GM12801 (cell line): ENCODE results near the gene MAST4.

ENCODE experiments used
- CTCF ChIP-seq: IDR thresholded peaks from one replicate; pipeline ENCODE4 v1.5.1; 2011; ENCODE audit warnings: control low read depth; ENCODE audit not compliant: insufficient read length; ENCODE audit errors: extremely low read depth

Gene MAST4

GRCh38 chr5:67006500-67006848 is 410.3 kb downstream of the MAST4 start:
- TF ChIP-seq CTCF: no peak

- TF ChIP-seq CTCF: no peak
Observed at GRCh38 chr5:67009028-67009427, 412.8 kb downstream of the MAST4 start.

GRCh38 chr5:67010684-67011409 is 414.7 kb downstream of the MAST4 start:
- TF ChIP-seq CTCF: no peak

- no peak for TF ChIP-seq CTCF
Observed at GRCh38 chr5:67011422-67011821, 415.2 kb downstream of the MAST4 start.

GRCh38 chr5:67012171-67012570 is 416.0 kb downstream of the MAST4 start:
- no peak for TF ChIP-seq CTCF

GRCh38 chr5:67013719-67014118 is 417.5 kb downstream of the MAST4 start:
- TF ChIP-seq CTCF: no peak

- no peak for TF ChIP-seq CTCF
Observed at GRCh38 chr5:67014191-67014590, 418.0 kb downstream of the MAST4 start.

GRCh38 chr5:67014957-67015400 is 418.8 kb downstream of the MAST4 start:
- TF ChIP-seq CTCF: no peak
